ENCODE data around the gene RSBN1L.

Gene RSBN1L

DNA sequence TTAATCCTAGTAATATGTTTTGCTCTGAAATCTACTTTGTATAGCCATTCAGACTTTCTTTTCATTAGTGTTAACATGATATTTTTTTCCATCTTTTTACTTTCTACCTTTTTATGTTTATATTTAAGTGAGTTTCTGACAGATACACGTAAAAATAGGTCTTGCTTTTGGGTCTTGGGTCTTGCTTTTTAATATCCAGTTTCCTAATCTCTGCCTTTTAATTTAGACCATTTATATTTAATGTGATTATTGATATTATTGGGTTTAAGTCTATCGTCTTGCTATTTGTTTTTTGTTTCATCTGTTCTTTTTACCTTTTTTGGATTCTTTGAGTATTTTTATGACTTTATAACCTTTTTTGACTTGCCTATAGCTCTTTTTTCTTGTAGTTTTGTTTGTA is 110.2 kb downstream of the RSBN1L start:
- no peak for DNase-seq (ENCODE audit: low read depth)

DNA sequence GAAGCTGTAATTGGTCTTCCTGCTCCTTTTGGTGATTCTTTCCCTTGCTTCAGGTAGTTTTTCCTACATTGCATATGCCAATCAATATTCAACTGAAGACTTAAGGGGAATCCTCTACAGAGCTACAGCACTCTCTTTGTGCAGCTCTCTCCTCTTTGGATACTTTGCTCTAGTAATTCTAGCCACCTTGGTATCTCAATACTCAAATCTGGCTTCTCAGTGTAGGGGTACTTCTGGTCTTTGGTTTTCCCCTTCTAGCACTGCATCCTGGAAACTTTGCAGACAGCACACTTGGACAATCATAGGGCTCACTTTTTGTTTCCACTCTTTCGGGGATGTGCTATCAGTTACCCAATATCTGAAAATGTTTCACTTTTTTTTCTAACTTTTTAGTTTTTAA is 112.3 kb downstream of the RSBN1L start:
- DNase-seq (ENCODE audit: low read depth): no peak

DNA sequence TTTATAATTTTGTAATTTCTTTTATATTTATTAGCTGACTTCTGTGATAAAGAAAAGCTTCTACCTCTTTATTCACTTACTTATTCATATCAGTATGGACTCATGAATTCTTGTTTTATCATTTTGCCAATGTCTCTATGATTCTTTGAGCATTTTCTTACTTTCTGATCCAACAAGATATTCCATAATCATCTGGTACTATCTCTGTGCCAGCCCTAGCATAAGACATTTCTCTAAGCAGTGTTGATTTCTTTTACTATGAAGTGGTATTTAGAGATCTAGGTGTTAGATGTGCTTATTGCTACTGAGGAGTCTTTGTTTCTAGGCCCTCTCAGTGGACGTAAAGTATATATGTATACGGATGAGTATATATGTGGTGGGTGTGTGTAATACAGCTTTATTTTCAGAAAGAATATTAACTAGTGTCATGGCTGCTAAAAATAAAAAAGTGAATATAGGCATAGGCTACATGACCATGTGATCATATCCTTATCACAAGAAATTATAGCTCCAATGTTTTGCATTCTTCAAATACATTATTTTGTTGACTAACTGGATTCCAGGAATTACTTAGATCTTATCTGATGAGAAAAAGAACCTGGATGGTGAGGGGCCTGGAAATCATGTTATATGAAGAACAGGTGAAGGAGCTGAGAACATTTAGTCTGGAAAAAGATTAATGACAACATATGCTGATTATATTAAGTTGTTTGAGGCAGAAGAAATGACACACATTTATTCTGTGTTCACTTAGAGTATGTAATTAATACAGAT is 115.4 kb downstream of the RSBN1L start:
- DNase-seq (ENCODE audit: low read depth): no peak

DNA sequence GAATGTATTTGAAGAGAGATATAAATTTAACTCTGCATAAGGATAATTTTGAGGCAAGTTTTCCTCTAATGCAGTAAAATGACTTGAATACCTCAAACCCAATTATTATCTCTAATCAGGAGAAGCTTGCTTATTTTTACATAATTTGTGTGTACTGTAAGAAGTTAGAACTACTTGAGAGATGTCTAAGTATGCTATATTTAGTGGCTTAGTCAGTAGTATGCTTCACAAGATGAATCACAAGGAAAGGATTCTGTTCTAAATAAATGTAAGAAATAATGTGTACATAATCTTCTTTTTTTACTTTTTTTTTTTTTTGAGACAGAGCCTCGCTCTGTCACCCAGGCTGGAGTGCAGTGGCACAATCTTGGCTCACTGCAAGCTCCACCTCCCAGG is 116.0 kb downstream of the RSBN1L start:
- no peak for DNase-seq (ENCODE audit: low read depth)

DNA sequence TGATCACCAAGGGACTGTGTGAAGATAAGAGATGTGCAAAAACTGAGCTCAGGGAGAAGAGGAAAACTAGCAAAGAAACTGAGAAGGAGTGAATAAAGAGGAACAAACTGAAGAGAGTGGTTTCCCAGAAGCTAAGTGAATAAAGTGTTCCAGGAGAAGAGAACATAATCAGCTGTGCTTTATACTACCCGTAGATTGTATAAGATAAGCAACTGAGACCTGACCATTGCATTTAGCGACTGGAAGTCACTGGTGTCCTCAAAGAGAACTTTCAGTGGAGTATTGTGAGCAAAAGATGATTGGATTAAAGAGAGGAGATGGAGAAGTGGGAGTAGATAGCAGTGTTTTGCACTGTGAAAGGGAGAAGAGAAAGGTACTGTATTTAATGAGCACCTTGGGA is 116.9 kb downstream of the RSBN1L start:
- no peak for DNase-seq (ENCODE audit: low read depth)

DNA sequence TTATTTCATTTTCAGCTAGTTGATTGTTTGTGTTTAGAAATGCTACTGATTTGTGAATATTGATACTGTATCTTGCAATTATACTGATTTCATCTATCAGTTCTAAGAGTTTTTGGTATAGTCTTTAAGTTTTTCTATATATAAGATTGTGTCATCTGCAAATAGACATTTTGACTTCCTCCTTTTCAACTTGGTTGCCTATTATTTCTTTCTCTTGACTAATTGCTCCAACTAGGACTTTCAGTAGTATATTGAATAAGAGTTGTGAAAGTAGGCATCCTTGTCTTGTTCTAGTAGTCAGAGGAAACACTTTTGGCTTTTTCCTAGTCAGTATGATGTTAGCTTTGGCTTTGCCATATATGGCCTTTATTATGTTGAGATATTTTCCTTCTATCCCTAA is 122.8 kb downstream of the RSBN1L start:
- no peak for DNase-seq (ENCODE audit: low read depth)

DNA sequence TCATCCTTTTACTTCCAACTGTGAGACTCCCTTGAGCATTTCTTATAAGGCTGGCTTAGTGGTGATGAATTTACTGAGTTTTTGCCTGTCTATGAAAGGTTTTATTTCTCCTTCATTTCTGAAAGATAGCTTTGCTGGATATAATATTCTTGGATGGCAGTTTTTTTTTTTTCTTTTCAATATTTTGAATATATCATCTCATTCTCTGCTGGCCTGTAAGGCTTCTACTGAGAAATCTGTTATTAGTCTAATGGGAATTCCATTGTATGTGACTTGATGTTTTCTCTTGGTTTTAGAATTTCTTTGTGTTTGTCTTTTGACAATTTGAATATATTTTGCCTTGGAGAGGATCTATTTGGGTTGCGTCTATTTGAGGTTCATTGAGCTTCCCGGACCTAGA is 124.7 kb downstream of the RSBN1L start:
- DNase-seq (ENCODE audit: low read depth): no peak

DNA sequence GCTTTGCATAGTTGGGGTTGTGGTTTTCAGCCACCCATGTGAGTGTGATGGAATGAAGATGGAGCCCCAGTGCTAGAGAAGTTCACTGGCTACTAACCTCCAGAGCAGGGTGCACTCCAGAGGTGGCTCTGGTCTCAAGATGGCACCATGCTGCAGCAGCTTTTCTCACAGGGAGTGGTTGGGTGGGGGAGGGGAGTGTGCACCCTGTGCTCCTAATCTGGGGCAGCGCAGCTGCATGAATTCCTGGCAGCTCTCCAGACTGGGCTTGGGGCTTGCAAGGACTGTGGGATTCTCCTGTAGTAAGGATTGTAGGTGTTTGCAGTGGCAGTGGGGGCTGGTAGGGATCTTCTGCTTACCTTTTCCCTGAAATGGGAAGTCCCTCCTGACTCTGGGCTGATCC is 126.0 kb downstream of the RSBN1L start:
- no peak for DNase-seq (ENCODE audit: low read depth)

DNA sequence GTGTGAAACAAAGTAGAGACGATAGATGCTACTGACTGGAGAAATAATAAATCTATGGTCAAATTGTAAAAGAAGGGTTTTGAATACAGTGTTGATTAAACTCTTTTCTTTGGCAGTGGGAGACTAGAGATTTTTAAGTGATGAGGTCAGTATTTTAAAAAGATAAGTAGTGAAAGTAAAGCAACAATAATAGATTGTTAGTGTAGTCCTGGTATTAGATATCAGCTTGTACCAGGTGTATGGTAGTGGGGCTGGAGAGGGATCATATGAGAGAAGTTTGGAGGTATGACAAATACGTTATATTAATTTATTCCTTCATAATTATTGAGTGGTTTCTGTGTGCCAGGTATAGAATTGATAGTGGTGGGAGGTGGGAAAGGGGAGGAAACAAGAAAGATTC is 127.5 kb downstream of the RSBN1L start:
- DNase-seq (ENCODE audit: low read depth): no peak

DNA sequence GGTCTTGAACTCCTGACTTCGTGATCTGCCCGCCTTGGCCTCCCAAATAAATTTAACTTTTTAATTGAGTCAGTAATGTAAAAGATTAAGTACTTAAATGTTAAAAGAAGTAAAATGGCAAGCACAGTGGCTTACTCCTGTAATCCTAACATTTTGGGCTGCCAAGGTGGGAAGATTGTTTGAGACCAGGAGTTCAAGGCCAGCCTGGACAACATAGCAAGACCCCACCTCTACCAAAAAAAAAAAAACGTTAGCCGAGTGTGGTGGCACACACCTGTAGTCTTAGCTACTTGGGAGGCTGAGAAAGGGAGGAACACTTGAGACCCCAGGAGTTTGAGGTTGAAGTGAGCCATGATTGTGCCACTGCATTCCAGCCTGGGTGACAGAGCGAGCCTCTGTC is 128.4 kb downstream of the RSBN1L start:
- DNase-seq (ENCODE audit: low read depth): no peak

DNA sequence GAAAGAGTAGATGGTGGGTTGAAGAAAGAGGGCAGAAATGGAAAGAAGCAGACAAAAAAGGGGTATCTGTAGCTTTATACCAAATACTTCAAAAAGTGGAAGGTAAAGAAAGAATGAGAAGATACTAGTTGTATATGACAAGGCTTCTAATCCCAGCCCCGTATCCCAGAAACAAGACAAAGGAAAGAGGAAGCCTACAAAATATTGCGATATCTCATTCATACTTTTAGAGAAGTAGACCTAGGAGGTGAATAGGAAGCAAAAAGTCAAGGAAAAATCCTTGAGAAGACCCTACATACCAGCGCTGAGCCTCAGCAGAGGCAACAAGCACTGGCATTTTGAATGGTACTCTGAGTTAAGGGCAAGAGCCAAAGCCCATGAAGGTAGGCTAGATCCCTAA is 128.9 kb downstream of the RSBN1L start:
- DNase-seq (ENCODE audit: low read depth): no peak

DNA sequence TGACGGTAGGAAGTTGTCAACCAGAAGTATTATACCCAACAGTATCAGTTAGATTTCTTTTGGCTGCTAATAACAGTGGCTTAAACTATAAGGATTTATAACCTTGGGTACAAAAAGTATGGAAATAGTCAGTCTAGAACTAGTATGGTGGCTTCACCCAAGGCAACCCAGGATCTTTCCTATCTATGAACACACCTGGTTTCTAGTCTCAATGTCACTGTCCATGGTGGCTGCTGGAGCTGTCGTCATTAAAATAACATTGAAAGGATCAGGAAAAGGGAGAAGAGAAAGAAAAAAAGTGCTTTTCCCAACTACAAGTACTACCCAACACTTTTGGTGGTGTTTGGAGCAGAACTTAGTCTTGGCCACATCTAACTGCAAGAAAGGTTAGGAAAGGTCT is 130.0 kb downstream of the RSBN1L start:
- no peak for DNase-seq (ENCODE audit: low read depth)

DNA sequence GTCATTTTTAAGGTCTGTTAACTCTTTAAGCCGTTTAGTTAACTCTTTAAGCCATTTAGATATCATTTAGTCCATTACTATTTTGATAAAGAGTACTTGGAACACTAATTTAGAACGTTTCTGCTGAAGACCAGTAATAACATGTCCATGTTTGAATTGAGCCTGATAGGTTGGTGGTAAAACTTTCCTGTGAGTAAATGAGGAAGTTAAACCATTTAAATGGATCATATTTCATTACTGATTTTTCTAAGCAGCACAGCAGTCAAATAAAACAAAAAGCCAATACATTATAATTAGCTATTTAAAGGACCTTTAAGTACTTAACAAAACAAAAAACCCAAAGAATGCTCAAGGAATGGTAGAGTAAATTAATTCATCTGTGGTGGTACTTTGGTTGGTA is 131.7 kb downstream of the RSBN1L start:
- no peak for DNase-seq (ENCODE audit: low read depth)

DNA sequence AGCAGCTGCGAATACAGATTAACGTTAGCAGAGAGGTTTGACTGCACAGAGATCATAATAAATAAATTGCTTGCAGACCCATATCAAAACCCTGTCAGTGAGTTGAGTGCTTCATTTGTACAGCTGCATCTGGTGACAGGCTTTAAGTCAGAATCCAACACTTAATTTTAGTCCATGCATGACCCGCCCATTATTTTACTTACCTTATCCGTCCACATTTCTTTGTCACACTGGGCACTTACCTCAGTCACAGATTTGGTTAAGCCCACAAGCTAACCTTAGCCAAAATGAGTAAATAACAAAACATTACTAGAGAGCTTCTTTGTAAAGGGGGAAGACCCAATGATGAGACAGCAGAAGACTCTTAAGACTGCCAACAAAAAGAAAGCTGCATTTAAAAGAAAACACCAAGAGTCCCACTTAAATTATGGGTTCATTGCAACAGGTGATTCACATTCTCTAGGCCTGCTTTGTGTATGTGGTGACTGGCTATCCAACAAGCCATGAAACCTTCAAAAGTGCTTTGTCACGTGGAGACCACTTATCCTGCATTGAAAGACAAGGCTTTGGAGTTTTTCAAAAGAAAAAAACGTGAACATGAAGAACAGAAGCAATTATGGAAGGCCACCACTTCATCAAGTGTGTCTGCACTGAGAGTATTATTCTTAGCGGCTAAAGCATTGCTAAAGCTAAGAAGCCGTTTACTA is 134.5 kb downstream of the RSBN1L start:
- DNase-seq (ENCODE audit: low read depth): no peak

DNA sequence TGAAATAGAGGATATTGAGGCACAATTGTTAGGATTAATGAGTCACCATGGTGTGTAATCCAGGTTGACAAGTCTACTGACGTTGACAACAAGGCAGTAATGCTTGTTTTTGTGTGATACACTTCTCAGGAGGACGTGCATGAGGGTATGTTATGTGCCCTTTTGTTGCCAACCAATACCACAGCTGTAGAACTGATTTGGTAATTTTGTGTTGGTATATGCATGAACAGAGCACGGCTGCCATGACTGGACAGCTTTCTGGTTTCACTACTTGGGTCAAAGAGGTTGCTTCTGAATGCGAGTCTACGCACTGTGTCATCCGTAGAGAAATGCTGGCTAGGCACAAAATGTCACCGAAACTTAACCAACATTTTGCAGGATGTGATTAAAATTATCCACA is 135.2 kb downstream of the RSBN1L start:
- DNase-seq (ENCODE audit: low read depth): no peak

DNA sequence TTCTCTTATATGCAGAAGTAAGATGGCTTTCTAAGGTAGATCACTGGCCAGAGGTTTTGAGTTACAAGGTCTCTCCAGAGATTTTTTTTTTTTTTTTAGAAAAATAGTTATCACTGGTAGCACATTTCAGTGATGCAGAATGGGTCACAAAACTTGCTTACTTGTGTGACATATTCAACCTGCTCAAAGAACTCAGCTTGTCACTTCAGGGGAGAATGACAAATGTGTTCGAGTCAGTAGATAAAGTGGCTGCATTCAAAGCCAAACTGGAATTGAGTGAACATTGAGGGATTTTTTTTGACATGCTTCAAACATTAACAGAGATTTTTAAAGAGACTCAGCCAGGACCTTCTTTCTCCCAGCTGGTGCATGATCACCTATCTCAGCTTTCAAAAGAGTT is 135.7 kb downstream of the RSBN1L start:
- DNase-seq (ENCODE audit: low read depth): no peak
